WTC11 (cell line): ENCODE results near the gene SEL1L3. TPM values are rescaled to one million over a fixed set of nuclear protein-coding genes. Genes with fewer than 3 reads are reported as not detected.

Source experiments
- ATAC-seq: fragments of 200-7000 bp; cut with Tn5 transposase; 2 replicates; pipeline ENCODE4 v1.10.0; 2021; ENCODE audit warnings: mild to moderate bottlenecking, moderate library complexity
- CTCF ChIA-PET: fragments of 300-600 bp; sonication (Branson Sonifier 250); formaldehyde crosslinking; loops from one replicate; lab custom pipeline; 2021; ENCODE audit warnings: antibody characterized with exemption; lab: Charles Lee
- POLR2A ChIA-PET: fragments of 350-600 bp; sonication (Branson Sonifier 250); formaldehyde crosslinking; loops from one replicate; lab custom pipeline; 2021; ENCODE audit warnings: antibody characterized with exemption; lab: Charles Lee
- DNase-seq: peaks from one replicate; pipeline ENCODE4 v3.0.0; 2021; ENCODE audit warnings: low spot score
- H3K27ac Mint-ChIP-seq: 2 replicates; pipeline ENCODE4 v1.8.0; 2021; ENCODE audit warnings: mixed read lengths
- H3K27me3 Mint-ChIP-seq: 2 replicates; pipeline ENCODE4 v1.8.0; 2021; ENCODE audit warnings: low read depth, mild to moderate bottlenecking, moderate library complexity, mixed read lengths
- H3K36me3 Mint-ChIP-seq: 2 replicates; pipeline ENCODE4 v1.8.0; 2021; ENCODE audit warnings: mixed read lengths
- H3K4me1 Mint-ChIP-seq: 2 replicates; pipeline ENCODE4 v1.8.0; 2022; ENCODE audit warnings: mixed read lengths
- H3K4me3 Mint-ChIP-seq: 2 replicates; pipeline ENCODE4 v1.8.0; 2021; ENCODE audit warnings: mild to moderate bottlenecking, moderate library complexity, mixed read lengths
- H3K9me3 Mint-ChIP-seq: 2 replicates; pipeline ENCODE4 v1.8.0; 2021; ENCODE audit warnings: mixed read lengths
- CTCF ChIP-seq: fragments of 200-600 bp; IDR thresholded peaks from 2 replicates; pipeline ENCODE4 v1.8.0; 2022; ENCODE audit warnings: antibody characterized with exemption
- ERG ChIP-seq: fragments of 250-450 bp; sonication (Bioruptor Pico); IDR thresholded peaks from 2 replicates; pipeline ENCODE4 v1.8.0; 2021; ENCODE audit warnings: mild to moderate bottlenecking
- HMGXB4 ChIP-seq: sonication (generic); formaldehyde crosslinking; IDR thresholded peaks from 2 replicates; pipeline ENCODE4 v1.8.1; 2023; ENCODE audit warnings: mild to moderate bottlenecking, moderate library complexity, missing genetic modification reagents
- NR3C1 ChIP-seq: sonication (generic); formaldehyde crosslinking; conservative IDR thresholded peaks from 2 replicates; pipeline ENCODE4 v1.8.1; 2023; ENCODE audit warnings: low read depth, mild to moderate bottlenecking, missing genetic modification reagents
- PRDM15 ChIP-seq: sonication (generic); formaldehyde crosslinking; IDR thresholded peaks from 2 replicates; pipeline ENCODE4 v1.8.0; 2022; ENCODE audit warnings: missing genetic modification reagents
- STAT6 ChIP-seq: sonication (generic); formaldehyde crosslinking; conservative IDR thresholded peaks from 2 replicates; pipeline ENCODE4 v1.8.1; 2023; ENCODE audit warnings: mild to moderate bottlenecking, low read depth, missing genetic modification reagents, moderate library complexity
- ZNF121 ChIP-seq: sonication (generic); formaldehyde crosslinking; IDR thresholded peaks from 2 replicates; pipeline ENCODE4 v1.8.0; 2023; ENCODE audit warnings: missing genetic modification reagents
- ZNF532 ChIP-seq: fragments of 250-450 bp; sonication (Bioruptor Pico); IDR thresholded peaks from 2 replicates; pipeline ENCODE4 v1.9.0; 2021; ENCODE audit warnings: mild to moderate bottlenecking, borderline replicate concordance
- total RNA-seq: library from RNA; stranded (reverse); gene quantifications from 3 replicates; pipeline ENCODE4 v1.2.3, GENCODE V29; 2021
- TF ChIP-seq, protein P1 (sequence below): sonication (generic); formaldehyde crosslinking; IDR thresholded peaks from 2 replicates; pipeline ENCODE4 v1.8.1; 2023; ENCODE audit warnings: mild to moderate bottlenecking, missing genetic modification reagents, borderline replicate concordance
- TF ChIP-seq, protein P2 (sequence below): sonication (generic); formaldehyde crosslinking; IDR thresholded peaks from 2 replicates; pipeline ENCODE4 v1.8.1; 2022; ENCODE audit warnings: missing genetic modification reagents, borderline replicate concordance
- TF ChIP-seq, protein P3 (sequence below): sonication (generic); formaldehyde crosslinking; IDR thresholded peaks from 2 replicates; pipeline ENCODE4 v1.8.0; 2023; ENCODE audit warnings: missing genetic modification reagents
- TF ChIP-seq, protein P4 (sequence below): fragments of 250-450 bp; sonication (Bioruptor Pico); IDR thresholded peaks from 2 replicates; pipeline ENCODE4 v1.9.0; 2021; ENCODE audit warnings: moderate library complexity, mild to moderate bottlenecking, inconsistent platforms, borderline replicate concordance

Gene SEL1L3
- total RNA-seq, 1 experiment from 2014 or later, result 31.5 TPM

DNA sequence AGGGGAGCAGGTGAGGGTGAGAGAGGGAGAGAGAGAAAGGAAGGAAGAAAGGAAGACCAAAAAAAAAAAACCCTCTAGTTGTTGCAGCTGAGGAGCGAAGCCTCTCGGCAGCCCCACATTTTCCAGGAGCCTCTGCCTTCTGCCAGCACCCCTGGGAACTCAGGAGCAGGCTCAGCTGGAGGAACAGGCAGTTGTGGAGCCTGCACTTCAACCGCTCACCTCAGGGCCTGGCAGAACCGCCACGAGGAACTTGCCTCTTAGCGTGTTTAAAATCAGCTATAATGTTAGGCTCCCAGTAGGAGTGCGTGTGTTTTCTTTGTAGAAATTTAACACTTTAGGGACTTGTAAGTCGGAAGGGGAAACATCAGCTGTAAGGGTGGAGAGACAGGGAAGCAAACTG is 65.7 kb downstream of the SEL1L3 start:
- ATAC-seq, result no peak
- CTCF ChIA-PET, result interaction anchor here (0.7 to 1.6 kb wide), 2 partner anchors 180 to 356 kb away, joined by 3 to 4 read pairs; no protein-coding TSS in a partner anchor
- POLR2A ChIA-PET, result no interaction called here
- Mint-ChIP-seq H3K27me3 (no peaks in the 10 kb centered on the region), H3K4me3 (no peak overlapping the region), H3K36me3 (peaks cover 27% of the 10 kb centered on the region), H3K27ac (no peak overlapping the region), H3K4me1 (peaks cover 15% of the 10 kb centered on the region), H3K9me3 (no peaks in the 10 kb centered on the region)
- DNase-seq, result no peak
- TF ChIP-seq NR3C1 (CRISPR knock-in tag), result no peak
- TF ChIP-seq, protein P1, sequence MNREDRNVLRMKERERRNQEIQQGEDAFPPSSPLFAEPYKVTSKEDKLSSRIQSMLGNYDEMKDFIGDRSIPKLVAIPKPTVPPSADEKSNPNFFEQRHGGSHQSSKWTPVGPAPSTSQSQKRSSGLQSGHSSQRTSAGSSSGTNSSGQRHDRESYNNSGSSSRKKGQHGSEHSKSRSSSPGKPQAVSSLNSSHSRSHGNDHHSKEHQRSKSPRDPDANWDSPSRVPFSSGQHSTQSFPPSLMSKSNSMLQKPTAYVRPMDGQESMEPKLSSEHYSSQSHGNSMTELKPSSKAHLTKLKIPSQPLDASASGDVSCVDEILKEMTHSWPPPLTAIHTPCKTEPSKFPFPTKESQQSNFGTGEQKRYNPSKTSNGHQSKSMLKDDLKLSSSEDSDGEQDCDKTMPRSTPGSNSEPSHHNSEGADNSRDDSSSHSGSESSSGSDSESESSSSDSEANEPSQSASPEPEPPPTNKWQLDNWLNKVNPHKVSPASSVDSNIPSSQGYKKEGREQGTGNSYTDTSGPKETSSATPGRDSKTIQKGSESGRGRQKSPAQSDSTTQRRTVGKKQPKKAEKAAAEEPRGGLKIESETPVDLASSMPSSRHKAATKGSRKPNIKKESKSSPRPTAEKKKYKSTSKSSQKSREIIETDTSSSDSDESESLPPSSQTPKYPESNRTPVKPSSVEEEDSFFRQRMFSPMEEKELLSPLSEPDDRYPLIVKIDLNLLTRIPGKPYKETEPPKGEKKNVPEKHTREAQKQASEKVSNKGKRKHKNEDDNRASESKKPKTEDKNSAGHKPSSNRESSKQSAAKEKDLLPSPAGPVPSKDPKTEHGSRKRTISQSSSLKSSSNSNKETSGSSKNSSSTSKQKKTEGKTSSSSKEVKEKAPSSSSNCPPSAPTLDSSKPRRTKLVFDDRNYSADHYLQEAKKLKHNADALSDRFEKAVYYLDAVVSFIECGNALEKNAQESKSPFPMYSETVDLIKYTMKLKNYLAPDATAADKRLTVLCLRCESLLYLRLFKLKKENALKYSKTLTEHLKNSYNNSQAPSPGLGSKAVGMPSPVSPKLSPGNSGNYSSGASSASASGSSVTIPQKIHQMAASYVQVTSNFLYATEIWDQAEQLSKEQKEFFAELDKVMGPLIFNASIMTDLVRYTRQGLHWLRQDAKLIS, result no peak
- TF ChIP-seq CTCF, result no peak
- no peak for TF ChIP-seq ZNF532 (CRISPR knock-in tag)
- no peak for TF ChIP-seq ZNF121 (CRISPR knock-in tag)
- no peak for TF ChIP-seq ERG (CRISPR knock-in tag)
- TF ChIP-seq, protein P2, sequence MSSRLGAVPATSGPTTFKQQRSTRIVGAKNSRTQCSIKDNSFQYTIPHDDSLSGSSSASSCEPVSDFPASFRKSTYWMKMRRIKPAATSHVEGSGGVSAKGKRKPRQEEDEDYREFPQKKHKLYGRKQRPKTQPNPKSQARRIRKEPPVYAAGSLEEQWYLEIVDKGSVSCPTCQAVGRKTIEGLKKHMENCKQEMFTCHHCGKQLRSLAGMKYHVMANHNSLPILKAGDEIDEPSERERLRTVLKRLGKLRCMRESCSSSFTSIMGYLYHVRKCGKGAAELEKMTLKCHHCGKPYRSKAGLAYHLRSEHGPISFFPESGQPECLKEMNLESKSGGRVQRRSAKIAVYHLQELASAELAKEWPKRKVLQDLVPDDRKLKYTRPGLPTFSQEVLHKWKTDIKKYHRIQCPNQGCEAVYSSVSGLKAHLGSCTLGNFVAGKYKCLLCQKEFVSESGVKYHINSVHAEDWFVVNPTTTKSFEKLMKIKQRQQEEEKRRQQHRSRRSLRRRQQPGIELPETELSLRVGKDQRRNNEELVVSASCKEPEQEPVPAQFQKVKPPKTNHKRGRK (CRISPR knock-in tag), result no peak
- TF ChIP-seq, protein P3, sequence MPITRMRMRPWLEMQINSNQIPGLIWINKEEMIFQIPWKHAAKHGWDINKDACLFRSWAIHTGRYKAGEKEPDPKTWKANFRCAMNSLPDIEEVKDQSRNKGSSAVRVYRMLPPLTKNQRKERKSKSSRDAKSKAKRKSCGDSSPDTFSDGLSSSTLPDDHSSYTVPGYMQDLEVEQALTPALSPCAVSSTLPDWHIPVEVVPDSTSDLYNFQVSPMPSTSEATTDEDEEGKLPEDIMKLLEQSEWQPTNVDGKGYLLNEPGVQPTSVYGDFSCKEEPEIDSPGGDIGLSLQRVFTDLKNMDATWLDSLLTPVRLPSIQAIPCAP (CRISPR knock-in tag), result no peak
- TF ChIP-seq, protein P4, sequence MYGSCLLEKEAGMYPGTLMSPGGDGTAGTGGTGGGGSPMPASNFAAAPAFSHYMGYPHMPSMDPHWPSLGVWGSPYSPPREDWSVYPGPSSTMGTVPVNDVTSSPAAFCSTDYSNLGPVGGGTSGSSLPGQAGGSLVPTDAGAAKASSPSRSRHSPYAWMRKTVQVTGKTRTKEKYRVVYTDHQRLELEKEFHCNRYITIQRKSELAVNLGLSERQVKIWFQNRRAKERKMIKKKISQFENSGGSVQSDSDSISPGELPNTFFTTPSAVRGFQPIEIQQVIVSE (CRISPR knock-in tag), result no peak
- TF ChIP-seq STAT6, result no peak
- TF ChIP-seq PRDM15, result no peak
- TF ChIP-seq HMGXB4 (CRISPR knock-in tag), result no peak
